ENCODE measurements around the gene FNTB.

Gene FNTB, protein sequence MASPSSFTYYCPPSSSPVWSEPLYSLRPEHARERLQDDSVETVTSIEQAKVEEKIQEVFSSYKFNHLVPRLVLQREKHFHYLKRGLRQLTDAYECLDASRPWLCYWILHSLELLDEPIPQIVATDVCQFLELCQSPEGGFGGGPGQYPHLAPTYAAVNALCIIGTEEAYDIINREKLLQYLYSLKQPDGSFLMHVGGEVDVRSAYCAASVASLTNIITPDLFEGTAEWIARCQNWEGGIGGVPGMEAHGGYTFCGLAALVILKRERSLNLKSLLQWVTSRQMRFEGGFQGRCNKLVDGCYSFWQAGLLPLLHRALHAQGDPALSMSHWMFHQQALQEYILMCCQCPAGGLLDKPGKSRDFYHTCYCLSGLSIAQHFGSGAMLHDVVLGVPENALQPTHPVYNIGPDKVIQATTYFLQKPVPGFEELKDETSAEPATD

GRCh38 chr14:64986648-64987437 is at the start of gene FNTB:
Gene FNTB, plus strand, starts transcription at chr14:64986895. Its CDS starts 59 bp downstream, at chr14:64986954.
- peak; percentile 95 for DNase-seq (ENCODE audit: low spot score)
- Histone ChIP-seq H3K27ac (peak within 1 kb of the TSS; percentile 69 to 84), H3K4me3 (peak within 1 kb of the TSS; percentile 81)
- TF ChIP-seq, protein P1, sequence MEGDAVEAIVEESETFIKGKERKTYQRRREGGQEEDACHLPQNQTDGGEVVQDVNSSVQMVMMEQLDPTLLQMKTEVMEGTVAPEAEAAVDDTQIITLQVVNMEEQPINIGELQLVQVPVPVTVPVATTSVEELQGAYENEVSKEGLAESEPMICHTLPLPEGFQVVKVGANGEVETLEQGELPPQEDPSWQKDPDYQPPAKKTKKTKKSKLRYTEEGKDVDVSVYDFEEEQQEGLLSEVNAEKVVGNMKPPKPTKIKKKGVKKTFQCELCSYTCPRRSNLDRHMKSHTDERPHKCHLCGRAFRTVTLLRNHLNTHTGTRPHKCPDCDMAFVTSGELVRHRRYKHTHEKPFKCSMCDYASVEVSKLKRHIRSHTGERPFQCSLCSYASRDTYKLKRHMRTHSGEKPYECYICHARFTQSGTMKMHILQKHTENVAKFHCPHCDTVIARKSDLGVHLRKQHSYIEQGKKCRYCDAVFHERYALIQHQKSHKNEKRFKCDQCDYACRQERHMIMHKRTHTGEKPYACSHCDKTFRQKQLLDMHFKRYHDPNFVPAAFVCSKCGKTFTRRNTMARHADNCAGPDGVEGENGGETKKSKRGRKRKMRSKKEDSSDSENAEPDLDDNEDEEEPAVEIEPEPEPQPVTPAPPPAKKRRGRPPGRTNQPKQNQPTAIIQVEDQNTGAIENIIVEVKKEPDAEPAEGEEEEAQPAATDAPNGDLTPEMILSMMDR (IDR thresholded peaks at IDR 0.05), result peak; percentile 46

GRCh38 chr14:64937171-64937820 is 49.4 kb upstream of the FNTB start:
- H3K27ac ChIP-seq, result peak overlapping the region in 1 of 2 donors; percentile 67
- no peak overlapping the region for H3K4me3 ChIP-seq
- TF ChIP-seq, protein P1 (IDR thresholded peaks at IDR 0.05), result no peak
- DNase-seq (ENCODE audit: low spot score), result no peak

- no peak for DNase-seq (ENCODE audit: low spot score)
Observed at GRCh38 chr14:64937821-64938193, 48.9 kb upstream of the FNTB start.

DNA sequence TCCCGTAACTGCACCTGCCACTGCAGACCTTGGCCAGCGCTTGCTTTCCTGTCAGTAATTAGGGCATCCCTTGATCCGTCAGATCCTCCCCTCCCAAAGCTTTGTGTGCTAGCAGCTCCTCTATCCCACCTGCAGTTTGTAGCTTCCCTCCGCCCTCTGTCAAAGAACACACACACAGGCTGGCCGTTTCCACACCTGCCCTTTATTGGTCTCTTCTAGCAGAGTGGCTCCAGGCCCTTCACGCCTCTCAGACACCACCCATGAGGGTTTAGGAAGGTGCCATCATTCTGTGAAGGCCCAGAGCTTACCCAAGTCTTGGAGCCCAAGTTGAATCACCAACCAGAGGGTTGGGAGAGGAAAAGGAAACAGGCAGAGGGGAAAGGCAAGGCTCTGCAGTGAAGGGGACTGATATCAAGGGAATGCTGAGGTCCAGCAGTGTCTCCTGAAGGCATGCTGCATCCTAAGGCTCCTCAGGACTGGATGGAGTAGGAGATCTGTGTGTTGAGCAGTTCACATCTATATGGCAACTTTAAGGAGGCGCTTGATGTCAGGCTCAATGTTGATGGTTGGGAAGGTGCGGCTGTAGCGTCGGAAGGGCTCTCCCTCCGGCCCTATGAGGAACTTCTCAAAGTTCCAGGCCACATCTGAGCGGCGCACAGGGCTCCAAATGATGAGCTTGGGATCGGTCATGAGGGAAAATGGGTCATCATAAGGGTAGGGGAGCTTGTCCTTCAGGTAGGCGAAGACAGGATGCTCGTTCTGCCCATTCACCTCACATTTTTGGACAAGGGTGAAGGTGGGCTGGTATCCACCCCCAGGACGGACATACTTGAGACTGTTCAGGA is 47.5 kb upstream of the FNTB start:
- TF ChIP-seq, protein P1 (IDR thresholded peaks at IDR 0.05), result no peak
- Histone ChIP-seq H3K4me3 (no peak overlapping the region), H3K27ac (no peak overlapping the region)
- no peak for DNase-seq (ENCODE audit: low spot score)

More at GRCh38 chr14:64937821-64938193, 48.9 kb upstream of the FNTB start:
- Histone ChIP-seq H3K4me3 (no peak overlapping the region), H3K27ac (peak overlapping the region in 1 of 2 donors; percentile 67)
- TF ChIP-seq, protein P1 (IDR thresholded peaks at IDR 0.05), result peak; percentile 19

DNA sequence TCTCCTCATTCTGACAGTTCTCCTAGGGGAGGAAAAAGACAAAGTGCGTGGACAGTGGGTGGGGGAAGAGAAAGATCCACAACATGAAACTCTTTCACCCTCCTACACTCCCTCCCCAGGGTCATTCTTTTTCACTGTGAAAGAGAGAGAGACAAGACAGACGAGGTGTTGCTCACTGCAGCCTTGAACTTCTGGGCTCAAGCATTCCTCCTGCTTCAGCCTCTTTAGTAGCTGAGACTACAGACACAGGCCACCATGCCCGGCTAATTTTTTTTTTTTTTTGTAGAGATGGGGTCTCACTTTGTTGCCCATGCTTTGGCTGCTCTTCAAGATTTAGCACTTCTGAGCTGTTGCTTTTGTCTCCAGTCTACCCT is 46.9 kb upstream of the FNTB start:
- no peak overlapping the region for H3K27ac ChIP-seq
- H3K4me3 ChIP-seq, result no peak overlapping the region
- TF ChIP-seq, protein P1 (IDR thresholded peaks at IDR 0.05), result no peak
- DNase-seq (ENCODE audit: low spot score), result no peak

GRCh38 chr14:64940336-64940910 is 46.3 kb upstream of the FNTB start:
- H3K4me3 ChIP-seq, result no peak overlapping the region
- no peak for DNase-seq (ENCODE audit: low spot score)
- H3K27ac ChIP-seq, result no peak overlapping the region
- TF ChIP-seq, protein P1 (IDR thresholded peaks at IDR 0.05), result no peak

All from coronary artery (tissue), 2 donors.